ENCODE data around the gene SMIM7.
"Not testable (repeated sequence)": the region's sequence is repeated elsewhere in the genome, so short reads cannot be mapped to it uniquely, and the experiment has no call there.

SMIM7 gene

GRCh38 chr19:16655727-16656126, 4.2 kb downstream of the SMIM7 start:
- DNase-seq (ENCODE audit: low read depth, low spot score) = no peak

DNA sequence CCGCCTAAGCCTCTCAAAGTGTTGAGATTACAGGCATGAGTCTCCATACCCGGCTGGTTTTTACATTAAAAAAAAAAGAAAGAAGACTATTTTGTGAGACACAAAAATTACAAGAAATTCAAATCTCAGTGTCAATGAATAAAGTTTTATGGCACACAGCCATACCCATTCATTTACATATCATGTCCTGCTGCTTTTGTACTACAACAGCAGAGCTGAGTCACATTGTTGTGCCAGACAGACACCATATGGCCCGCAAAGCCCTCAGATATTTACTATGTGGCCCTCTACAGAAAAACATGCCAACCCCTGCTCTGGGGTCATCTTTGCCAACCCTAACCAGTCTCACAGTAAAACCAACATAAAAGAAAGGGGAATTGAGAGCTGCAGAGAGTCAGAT, 5.3 kb downstream of the SMIM7 start:
- no peak for DNase-seq (ENCODE audit: low read depth, low spot score)

- peak; percentile 15 for DNase-seq (ENCODE audit: low read depth, low spot score)
These were observed 5.8 kb downstream of the SMIM7 start for GRCh38 chr19:16654140-16654539.

DNA sequence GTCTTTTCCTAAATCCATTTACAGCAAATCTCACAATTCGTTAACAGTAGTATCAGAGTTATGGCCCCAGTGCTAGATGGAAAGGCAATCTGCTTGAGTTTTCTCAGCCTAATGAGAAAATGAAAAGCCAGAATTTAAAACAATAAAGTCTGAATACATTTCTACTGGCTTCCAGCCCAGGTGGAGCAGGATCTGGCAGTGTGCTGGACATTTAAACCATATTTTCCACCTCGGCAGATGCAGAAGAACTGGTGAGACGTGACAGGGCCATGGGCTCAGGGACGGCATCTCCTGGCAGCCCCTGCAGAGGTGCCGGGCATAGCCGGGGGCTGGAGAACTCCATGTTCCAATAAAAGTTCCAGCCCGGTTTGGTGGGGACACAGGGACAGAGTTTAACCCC, 7.1 kb downstream of the SMIM7 start:
- DNase-seq (ENCODE audit: low read depth, low spot score) = no peak

DNA sequence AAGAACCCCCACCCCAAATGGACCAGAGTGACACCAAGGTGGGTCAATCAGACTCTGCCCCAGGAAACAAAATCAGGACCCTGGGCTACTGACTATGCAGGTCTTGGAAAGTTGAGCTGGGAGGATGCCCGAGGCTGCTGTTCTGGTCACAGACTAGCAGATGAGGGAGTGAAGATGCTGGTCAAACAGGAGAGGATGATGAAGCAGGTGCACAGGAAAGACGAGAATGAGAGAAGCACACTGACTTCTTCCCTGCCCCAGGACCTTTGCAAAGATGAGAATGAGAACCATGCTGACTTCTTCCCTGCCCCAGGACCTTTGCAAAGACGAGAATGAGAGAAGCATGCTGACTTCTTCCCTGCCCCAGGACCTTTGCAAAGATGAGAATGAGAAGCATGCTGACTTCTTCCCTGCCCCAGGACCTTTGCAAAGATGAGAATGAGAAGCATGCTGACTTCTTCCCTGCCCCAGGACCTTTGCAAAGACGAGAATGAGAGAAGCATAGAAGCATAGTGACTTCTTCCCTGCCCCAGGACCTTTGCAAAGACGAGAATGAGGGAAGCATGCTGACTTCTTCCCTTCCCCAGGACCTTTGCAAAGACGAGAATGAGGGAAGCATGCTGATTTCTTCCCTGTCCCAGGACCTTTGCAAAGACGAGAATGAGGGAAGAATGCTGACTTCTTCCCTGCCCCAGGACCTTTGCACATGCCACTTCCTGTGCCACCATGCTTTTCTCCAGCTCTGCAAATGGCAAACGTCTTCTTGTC, 8.3 kb downstream of the SMIM7 start:
- not testable (repeated sequence) for DNase-seq (ENCODE audit: low read depth, low spot score)

GRCh38 chr19:16650821-16651220, 9.1 kb downstream of the SMIM7 start:
- no peak for DNase-seq (ENCODE audit: low read depth, low spot score)

DNA sequence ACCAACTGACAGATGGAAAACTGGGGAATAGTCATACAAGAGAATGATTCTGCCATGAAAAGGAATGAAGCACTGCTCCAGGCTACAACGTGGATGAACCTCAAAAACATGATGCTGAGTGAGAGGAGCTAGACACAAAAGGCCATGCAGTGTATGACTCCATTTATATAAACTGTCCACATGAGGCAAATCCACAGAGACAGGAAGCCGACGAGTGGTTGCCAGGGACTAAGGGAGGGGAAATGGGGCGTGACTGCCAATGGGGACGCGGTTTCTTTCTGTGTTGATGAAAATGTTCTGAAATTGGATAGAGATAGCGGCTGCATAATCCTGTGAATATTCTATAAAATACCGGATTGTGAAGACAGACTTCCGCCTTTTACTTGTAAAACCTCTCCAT, 10.2 kb downstream of the SMIM7 start:
- no peak for DNase-seq (ENCODE audit: low read depth, low spot score)

- DNase-seq (ENCODE audit: low read depth, low spot score) = no peak
These were observed 14.8 kb downstream of the SMIM7 start for GRCh38 chr19:16645140-16645539.

GRCh38 chr19:16641695-16642094, 18.2 kb downstream of the SMIM7 start:
- DNase-seq (ENCODE audit: low read depth, low spot score) = no peak

DNA sequence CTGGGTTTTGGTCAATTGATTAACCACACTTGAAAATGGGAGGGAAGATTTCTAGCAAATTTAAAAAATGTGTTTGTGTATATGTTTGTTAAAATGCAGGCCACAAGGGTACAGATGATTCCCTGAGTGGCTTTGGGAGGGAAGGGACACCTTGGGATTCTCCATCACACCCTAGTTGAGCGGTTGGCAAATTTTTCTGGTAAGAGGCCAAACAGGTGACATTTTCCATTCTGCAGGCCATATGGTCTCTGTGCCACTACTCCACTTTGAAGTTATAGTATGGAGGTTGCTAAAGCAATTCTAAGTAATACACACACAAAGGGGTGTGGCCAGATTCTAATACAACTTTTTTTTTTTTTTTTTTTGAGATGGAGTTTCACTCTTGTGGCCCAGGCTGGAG, 19.0 kb downstream of the SMIM7 start:
- DNase-seq (ENCODE audit: low read depth, low spot score) = no peak

DNA sequence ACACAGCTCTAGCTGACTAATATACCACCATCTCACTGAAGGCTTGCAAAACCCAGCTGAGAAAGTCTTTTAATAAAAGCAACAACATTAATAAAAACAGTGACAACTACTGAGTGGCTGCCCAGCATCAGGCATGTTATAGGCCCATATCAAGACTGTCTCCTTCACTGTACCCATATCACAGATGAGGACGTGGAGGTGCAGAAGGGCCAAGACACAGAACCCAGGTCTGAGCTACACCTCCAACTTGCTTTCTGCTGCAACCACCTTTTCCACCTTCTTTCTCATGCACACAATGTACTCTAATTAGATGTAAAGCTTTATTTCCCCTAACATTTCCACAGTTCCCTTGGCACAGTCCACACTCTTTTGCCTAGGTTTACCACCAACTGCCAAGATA, 21.3 kb downstream of the SMIM7 start:
- no peak for DNase-seq (ENCODE audit: low read depth, low spot score)

GRCh38 chr19:16637535-16637934, 22.4 kb downstream of the SMIM7 start:
- DNase-seq (ENCODE audit: low read depth, low spot score) = peak; percentile 82

- no peak for DNase-seq (ENCODE audit: low read depth, low spot score)
These were observed 28.5 kb downstream of the SMIM7 start for GRCh38 chr19:16631465-16631864.

- peak; percentile 37 for DNase-seq (ENCODE audit: low read depth, low spot score)
These were observed 30.8 kb downstream of the SMIM7 start for GRCh38 chr19:16628984-16629691.

- peak; percentile 95 for DNase-seq (ENCODE audit: low read depth, low spot score)
These were observed 31.6 kb downstream of the SMIM7 start, which contains the start of gene MED26 for GRCh38 chr19:16628183-16628983. TSS of gene MED26 (minus strand) at chr19:16628204. CDS start at chr19:16627943, 261 bp downstream.

DNA sequence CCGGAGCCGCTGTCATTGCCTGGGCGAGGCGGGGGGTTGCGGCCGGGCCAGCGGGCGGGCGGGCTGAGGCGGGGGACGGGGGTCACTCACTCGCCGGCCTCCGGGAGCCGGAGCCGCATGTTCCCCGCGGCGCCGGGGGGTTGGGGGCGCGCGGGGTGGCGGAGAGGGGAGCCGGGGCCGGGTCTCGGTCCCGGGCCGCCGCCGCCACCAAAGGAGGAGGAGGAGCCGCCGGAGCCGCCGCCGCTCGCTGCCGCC, 32.1 kb downstream of the SMIM7 start:
- DNase-seq (ENCODE audit: low read depth, low spot score) = no peak

DNA sequence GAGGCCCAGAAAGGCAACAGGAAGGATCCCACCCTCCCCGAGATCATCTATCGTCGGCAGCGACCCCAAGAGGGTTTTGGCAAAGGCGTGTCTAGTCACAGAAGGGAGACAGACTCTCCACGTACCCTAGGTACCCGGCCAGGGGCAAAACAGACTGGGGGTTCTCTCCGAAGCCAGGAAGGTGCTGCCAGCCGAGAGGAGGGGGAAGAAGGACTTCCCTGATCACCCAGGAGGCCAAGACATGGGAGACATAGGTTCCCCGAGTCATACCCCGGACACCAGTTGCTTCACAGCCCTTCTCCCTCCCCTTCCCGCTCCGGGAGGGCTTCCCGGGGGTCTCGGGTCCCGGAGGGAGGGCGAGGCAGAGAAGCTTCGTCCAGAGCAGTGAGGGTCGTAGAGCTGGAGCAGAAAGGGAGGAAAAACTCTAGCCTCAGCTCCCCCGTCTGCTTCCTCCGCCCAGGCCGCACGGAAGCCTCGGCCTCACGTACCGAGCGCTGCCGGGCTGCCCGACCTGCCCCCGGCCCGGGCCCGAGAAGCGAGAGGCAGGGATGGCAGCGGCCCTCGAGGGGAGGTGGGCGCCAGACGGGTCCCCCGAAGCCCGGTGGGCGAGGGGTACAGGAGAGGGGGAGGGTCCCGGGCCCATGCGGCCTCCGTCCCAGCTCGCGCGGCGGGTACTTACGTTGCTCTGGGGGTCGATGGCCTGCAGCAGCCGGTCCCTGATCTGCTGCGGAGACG, 32.6 kb downstream of the SMIM7 start:
- DNase-seq (ENCODE audit: low read depth, low spot score) = peak; percentile 20

GRCh38 chr19:16626796-16627192, 33.1 kb downstream of the SMIM7 start:
- DNase-seq (ENCODE audit: low read depth, low spot score) = no peak

DNA sequence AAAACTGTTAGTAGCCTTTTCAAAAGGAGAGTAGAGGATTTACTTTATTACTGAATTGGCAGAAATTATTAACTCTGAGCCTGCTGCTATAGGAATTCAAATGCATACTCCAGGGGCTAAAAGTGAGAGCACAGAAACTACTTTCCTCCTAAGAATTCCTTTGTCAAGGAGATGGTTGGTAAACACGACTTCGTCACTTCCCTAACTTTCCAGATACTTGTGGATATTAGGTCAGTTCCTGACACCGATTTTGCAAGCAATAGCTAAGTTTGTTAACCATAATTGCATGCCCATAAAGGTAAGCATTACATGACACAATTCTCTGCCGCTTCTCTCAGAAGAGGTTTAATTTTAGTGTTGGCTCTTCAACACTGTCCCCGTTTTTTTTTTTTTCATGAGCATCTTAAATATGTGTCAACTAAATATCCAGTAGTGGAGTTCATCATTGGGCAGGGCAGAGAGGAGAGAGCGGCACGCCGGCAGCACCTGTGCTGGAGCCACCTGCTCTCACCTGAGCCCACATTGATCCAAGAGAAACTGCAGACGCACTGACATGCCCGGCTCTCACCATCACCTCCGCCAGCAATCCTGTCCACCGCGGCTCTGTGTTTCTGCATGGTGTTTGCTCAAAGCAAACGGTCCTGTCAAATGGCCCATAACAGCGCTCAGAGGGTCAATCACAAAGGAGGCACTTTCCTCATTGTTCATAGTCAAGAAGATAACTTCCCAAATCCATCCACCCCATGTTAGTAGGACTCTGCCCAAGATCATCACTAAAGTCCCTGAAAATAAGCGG, 34.6 kb downstream of the SMIM7 start:
- no peak for DNase-seq (ENCODE audit: low read depth, low spot score)

GRCh38 chr19:16624236-16624635, 35.7 kb downstream of the SMIM7 start:
- DNase-seq (ENCODE audit: low read depth, low spot score) = no peak

GRCh38 chr19:16623576-16623975, 36.4 kb downstream of the SMIM7 start:
- DNase-seq (ENCODE audit: low read depth, low spot score) = no peak

Measured in ELF-1 (cell line).